Stimulated activated CD4-positive, alpha-beta T cell treated with anti-CD3 and anti-CD28 coated beads, Interleukin-12 subunit alpha, Interleukin-12 subunit beta, amount 100 ng/mL, for 4 hours (primary cell): ENCODE results near the gene MOB3A.

ENCODE experiments used
- DNase-seq: peaks from one replicate; pipeline ENCODE4 v3.0.0-alpha.2; 2020

The MOB3A gene

DNA sequence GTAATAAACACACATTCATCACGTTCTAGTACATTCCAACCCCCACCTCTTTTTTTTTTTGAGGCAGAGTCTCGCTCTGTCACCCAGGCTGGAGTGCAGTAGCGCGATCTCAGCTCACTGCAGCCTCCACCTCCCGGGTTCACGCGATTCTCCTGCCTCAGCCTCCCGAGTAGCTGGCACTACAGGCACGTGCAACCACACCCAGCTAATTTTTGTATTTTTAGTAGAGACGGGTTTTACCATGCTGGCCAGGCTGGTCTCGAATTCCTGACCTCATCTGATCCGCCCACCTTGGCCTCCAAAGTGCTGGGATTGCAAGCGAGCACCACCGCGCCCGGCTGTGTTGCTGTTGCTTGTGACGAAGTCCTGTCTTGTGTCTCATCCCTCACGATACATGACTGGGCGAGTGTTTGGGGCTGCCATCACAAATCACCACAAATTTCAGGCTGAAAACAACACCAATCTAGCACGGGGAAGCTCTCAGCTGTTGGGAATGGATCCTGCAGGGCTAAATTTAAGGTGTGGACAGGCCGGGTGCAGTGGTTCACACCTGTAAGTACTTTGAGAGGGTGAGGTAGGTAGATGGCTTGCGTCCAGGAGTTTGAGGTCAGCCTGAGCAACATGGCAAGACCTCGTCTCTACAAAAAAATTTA, 15.7 kb downstream of the MOB3A start:
- no peak for DNase-seq

DNA sequence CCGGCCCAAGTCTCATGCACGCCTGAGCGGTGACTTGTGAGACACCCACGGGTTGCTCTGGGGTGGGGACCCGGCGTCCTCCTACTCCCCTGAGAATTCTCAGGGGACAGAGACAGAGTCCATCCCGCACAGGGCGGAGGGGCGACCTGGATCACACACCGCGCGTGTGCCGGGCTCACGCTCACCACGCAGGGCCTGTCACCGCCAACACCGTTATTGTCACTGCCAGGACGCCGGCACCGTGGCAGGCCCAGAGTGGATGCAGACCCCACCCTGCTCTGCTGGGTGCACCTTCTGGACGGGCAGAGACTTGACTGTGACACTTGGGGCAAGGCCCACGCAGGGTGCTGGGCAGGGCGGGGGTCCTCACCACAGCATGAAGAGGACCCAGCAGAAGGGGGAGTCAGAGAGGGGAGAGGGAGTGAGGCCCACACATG, 16.2 kb downstream of the MOB3A start:
- DNase-seq: no peak

DNA sequence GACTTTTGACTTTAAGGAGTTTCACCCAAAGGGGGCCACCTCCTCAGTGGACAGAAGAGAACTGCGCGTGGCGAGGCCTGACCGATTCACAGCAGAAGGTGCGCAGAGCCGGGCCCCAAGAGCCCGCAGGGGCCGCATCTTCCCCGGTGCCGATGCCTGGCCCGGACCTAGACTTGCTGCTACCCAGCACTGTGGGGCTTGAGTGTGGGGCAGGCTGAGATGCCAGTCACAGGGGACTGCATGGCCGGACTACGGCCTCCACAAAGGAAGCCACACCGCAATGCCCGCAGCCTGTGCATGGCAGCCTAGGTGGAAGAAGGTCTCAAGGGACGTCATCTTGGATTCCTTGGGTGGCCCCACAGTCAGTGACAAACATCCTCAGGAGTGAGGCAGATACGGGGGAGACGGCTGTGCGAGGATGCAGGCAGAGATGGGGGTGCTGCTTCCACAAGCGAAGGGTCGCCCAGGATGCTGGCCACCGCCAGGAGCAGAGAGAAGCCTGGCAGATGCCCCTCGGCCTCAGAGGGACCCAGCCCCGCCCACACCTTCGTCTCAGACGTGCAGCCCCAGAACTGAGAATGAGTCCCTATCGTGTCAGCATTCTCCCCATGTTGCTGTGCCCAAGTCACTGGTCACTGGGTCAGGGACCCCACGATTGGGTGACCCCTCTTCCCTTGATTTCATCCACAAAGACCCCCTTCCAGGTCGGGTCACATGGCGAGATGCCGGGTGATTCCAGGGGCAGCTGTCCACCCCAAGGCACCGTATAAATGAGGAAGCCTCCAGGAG, 16.9 kb downstream of the MOB3A start:
- no peak for DNase-seq

DNA sequence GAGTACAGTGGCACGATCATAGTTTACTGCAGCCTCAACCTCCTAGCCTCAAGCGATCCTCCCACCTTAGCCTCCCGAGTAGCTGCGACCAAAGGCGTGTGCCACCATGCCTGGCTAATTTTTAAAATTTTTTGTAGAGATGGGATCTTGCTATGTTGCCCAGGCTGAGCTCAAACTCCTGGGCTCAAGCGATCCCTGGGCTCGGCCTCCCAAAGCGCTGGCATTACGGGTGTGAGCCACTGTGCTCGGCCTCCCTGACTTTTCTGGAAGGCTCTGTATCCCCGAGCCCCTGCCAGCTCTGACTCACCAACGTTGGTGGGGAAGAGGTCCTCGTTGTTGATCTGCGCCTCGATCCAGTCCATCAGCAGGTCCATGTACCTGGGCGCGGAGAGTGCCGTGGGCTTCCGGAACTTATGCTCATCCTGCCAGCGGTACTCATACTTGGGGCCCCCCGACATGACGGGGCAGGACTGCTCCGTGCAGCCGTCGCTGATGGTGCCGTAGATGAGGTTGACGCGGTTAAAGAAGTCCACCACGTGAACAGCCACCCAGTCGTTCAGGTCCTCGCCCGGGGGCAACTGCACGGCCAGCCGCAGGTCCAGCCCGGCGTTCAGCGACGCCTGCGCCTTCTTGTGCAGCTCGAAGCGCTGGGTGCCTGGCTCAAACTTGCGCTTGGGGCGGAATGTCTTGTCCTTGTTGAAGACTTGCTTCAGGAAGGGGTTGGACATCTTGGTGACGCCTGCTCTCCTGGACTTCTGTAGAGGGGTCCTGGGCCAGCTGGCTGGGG, 18.1 kb downstream of the MOB3A start:
- DNase-seq: no peak

DNA sequence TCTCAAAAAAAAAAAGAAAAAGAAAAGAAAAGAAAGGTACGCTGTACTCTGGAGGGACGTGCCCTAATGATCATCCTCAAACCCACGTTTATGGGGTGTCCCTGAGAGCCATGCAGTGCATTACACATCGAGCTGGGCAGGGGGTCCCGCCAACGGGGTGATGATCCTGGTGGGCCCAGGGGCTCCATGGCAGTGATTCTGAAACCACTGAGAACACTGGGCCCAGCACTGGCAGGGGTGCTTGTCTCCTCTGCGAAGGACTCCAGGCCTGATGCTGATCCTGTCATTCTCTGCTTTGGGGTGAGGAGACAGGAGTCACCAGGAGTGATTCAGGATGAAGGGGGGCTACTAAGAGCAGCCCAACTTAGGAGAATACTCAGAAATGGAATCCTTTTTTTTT, 18.7 kb downstream of the MOB3A start:
- DNase-seq: no peak

DNA sequence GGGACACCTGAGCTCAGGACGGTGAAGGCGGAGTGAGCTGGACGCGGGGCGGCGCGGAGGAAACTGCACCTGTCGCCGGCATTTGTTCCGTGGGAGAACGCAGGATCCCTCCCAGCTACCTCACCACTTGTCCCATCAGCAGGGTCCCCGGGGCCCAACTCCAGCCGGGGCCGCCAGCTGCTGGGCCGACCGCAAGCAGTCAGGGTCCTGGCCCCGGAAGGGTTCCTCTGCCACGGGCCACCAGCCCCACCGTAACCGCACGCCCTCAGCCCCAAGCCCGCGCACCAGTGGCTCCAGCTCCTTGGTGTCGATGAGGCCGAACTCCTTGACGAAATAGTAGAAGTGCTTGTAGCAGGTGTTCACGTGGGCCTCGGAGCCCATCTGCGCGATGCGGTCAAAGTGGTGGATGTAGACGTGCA, 19.6 kb downstream of the MOB3A start:
- DNase-seq: no peak

DNA sequence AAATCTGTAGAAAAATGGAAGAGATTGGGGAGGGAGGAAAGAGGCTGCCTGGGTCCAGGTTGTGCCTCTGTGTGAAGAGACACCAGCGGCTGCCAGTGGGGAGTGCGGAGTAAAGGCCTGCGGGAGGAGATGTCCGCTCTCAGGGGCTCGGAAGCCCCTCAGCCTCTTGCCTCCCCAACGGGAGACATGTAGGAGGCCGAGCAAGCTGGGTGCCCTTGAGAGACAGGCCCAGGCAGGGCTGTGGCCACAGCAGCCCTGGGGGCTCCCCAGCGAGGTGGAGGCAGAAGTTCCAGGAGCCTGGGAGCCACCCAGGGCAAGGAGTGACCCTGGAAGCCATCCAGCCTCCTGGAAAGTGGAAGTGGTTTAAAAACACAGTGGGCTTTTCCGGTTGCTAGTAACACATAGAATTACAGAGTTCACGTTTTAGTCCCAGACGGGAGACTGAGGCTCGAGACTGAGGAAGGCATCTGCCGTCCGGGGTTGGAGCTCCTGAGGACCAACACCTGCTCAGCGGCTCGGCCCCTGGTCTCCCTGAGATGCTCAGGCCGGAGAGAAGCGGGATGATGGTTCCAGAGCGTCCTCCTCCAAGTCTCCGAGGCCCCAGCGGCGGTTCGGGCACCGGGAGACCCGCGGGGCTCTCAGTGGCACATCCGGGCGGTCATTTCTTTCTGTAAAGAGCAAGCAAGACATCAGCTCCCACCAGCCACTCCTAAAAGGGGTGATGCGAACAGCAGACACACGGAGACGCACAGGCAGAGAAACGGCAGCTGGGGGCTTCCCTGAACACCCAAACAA, 23.2 kb downstream of the MOB3A start:
- no peak for DNase-seq

DNA sequence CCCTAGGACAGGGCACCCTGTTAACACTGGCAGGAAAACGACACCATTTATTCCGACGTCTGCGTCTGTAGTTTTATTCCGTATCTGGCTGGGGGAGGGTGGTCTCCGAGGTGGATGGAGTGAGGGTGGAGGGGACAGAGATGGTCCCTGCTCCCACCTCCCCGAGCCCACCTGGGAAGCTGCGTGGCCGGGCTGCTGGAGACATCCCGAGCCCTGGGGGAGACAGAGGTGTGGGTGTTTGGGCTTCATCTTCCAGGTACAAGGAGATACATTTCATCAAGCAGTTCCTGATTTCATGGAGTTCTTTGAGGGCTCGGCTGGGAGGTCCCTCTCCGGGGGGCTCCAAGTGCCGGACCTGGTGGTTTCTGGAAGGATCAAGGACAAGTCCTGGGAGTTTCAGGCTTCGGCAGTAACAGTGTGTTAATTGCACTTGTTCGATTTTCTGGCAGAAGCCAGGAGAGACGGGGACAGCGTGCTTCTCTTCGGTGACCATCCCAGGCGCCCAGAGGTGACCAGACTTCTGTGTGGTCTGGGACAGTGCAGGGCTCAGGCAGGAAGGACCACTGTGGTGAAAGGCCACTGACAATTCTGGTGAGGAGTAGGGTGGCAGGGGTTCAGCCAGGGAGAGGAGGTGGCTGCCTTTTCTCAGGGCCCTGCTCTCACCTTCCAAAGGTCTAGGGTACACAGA, 25.0 kb downstream of the MOB3A start:
- no peak for DNase-seq

DNA sequence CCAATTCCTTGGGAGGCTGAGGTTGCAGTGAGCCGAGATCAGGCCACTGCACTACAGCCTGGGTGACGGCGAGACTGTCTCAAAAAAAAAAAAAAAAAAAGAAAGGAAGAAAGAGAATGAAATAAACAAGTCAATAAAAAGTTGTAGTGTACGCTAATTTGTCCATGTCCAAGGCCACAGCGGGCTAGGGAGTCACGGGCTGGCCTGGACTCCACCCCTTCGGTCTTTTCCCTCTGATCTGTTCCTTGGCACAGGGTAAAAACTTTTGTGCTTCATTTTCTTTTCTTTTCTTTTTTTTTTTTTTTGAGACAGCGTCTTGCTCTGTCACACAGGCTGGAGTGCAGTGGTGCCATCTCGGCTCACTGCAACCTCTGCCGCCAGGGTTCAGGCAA, 25.7 kb downstream of the MOB3A start:
- no peak for DNase-seq

DNA sequence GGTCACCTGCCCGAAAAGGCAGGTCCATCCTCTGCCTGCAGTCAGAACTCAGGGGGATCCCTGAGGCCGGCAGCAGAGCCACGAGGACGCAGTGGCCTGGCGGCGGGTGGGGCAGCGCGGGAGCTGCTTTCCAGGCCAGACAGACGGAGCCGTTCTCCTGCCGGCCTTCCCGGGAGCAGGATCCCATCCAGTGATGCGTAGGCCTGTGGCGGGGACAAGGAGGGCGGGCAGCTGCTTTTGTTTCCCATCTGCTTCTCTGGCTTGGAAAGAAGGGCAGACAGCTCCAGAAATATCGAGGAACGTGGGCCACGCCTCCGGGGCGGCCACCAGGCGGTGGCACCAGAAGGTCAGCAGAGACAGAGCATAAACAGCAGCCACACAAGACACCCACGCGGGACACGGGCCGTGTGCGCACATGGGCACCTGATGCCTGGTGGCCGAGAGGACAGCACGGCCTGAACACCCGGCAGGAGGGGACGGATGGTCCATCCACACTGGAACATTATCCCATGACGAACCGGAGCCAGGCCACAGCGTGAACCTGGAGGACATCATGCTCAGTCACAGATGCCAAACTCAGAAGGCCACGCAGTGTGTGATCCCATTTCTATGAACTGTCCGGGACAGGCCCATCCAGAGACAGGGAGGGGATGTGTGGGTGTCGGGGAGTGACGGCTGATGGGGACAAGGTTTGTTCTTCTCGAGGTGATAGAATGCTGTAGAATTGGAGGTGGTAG, 31.2 kb downstream of the MOB3A start:
- DNase-seq: no peak

DNA sequence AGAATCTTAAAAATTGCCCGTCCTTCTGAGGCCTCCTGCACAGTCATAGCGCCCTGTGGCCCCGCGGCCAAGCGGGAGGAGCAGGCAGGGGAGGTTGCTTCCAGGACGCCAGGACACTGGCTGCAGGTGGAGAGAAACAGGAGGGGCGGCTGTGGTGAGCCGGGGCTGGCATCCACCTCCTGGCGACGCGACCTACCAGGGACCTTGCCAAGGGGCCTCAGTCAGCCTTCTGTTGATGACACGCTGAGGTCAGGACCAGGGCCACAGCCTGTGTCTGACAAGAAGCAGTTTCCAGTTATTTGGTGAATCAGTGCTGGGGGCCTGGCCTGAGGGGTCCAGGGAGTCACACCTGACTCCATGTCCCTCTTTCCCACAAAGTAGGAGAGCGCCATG, 31.7 kb downstream of the MOB3A start:
- DNase-seq: no peak

DNA sequence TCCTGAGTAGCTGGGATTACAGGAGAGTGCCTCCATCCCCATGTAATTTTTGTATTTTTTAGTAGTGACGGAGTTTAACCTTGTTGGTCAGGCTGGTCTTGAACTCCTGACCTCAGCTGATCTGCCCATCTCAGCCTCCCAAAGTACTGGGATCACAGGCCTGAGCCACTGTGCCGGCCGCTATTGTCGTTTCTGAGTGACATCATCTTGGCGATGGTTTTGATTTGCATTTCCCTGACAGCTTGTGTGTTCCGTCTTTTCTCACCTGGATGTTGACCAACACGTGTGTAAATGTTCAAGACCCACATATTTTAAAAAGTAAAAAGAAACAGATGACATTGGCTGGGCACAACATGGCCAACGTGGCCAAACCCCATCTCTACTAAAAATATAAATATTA, 32.3 kb downstream of the MOB3A start:
- no peak for DNase-seq

DNA sequence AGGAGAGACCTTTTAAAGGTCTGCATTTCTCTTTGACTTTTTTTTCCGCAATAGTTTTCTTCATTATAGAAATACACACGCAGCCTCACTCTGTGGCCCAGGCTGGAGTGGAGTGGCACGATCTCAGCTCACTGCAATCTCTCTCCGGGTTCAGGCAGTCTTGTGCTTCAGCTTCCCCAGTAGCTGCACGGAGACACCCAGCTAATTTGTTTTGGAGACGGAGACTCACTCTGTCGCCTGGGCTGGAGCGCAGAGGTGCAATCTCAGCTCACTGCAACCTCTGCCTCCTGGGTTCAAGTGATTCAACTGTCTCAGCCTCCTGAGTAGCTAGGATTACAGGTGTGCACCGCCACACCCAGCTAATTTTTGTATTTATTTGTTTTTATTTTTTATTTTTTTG, 33.4 kb downstream of the MOB3A start:
- DNase-seq: no peak

DNA sequence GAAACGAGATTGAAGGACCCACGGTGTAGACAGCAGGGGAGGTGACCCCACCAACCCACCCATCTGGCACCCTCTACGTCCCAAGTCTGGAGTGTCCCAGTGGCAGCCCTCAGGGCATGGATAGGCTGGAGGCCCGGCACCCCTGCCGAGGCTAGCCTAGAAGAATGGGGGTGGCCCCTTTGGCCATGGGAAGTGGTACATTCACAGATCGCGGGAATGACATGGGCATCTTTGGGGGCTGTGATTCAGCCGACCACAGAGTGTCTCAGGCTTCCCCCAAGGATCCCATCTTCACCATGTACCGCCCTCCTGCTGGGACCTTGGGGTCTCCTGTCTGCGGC, 33.8 kb downstream of the MOB3A start:
- DNase-seq: no peak

DNA sequence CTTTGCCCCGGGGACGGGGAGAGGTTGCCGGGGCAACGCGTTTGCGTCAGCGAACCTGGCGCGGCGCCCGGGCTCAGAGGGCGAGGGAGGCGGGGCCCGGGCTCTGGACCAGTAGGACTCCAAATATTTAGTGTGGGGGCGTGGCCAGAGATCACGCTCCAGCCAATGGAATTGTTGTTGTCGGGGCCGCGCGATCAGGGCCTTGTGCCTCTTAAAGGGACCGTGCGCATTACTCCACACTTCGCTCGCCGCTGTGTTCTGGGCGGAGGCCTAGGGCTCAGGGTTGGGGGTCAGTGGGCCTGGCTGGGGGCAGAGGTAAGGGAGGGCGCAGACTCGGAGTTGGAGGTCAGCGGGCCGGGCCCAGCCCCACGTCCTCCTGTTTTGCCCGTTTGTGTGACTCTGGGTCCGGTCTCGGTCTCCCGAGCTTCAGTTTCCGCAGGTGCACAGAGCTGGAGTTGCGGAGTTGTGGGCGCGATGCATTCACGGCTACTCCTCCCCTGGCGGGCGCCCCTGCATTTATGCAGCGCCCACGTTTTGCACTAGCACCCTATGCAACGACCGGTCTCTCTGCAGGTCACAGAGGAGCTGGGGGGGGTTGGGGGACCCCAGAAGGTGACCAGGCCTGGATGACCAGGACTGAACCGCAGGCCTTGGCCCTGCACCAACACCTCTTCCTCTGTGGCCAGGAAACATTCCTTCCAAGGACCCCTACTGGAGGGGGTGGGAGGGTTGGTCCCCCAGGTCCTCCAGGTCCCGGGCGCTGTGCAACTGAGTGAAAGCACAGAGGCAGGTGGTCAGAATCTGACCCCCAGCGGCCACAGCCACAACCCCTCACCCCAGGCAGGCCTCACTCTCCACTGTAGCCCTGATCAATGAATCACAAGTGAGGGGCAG, 34.4 kb downstream of the MOB3A start:
- peak; percentile 99 for DNase-seq

DNA sequence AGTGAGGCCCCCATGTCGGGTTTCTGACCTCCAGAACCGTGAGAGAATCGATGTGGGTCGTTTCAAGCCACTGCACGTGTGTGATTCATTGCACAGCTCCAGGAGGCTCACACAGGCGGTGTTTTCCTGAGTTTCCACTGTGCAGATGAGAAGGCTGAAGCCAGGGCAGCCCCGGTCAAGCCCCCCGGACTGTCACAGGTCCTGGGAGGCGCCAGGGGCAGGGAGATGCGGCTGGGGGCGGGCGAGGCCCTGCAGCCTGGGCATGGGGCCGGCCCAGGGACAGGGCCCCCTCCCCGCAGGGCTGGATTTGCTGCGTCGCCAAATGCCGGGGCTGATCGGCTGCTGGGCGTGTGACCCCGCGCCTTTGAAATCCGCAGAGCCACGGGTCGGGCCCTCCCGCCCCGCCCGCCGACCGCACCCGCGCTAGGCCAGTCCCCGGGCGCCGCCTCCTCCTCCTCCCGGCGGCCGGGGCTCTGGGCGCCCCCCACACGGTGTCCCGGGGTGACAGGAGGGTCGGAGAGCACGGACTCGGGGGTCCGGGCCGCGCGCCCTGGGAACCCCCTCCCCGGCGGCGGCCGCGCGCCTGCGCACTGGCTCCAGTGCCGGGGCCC, 35.1 kb downstream of the MOB3A start:
- peak; percentile 42 for DNase-seq

DNA sequence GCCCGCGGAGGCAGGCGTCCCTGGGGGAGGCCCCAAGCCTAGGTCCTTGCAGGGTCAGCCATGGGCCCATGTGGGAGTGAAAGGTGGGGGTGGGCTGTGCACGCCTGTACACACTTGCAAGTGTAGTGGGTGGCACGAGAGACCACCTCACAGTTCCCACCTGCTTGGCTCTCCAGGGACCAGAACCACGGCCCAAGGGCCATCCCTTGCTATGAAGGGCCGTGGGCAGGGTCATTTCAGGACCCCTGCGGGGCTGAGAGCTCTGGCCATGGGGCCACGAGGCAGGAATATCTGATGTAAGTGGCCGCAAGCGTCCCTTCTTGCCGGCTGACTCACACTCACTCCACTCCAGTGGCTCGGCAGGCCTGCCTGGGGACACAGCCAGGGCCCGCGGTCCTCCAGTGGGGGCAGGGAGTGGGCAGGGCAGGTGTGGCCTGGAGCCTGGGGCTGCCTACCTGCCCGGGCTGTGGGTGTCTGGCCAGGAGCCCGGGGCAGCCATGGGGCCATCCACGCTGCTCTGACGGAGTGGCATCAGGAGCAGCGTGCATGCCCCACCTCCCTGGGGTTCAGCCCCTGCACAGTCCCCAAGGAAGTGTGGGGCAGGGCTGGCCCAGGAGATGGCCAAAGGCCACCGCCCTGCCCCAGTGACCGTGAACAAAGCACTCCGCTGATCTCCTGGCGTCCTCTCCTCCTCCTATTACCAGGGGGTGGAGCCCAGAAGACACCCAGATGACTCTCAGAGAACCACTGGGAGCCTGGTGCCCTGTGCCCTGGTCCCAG, 36.5 kb downstream of the MOB3A start:
- DNase-seq: no peak

DNA sequence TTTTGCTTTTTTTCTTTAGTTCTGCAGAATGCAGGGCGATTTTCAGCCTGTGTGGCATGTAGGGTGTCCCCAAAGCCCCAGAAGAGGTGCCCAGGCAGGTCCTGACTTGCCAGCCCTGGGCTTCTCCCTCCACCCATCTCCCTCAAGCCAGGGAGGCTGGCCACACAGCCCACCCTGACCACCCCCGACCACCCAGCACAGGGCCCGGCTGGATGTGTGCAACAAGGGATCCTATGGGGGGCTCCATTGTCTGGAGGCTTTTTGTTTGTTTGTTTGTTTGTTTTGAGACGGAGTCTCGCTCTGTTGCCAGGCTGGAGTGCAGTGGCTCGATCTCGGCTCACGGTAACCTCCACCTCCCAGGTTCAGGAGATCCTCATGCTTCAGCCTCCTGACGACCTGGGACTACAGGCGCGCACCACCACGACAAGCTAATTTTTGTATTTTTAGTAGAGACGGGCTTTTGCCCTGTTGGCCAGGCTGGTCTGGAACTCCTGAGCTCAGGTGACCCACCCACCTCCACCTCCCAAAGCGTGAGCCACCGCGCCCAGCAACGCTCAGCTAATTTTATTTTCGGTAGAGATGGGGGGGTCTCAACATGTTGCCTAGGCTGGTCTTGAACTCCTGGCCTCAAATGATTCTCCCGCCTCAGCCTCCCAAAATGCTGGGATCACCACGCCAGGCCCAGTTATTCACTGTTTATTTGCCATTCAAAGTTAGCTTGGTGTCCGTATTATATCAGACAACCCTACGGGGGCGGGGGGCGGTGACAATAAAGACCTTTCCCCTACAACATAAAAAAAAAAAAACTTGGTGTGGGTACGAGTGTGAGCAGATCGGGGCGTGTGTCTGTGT, 37.3 kb downstream of the MOB3A start:
- DNase-seq: no peak
